Activated CD4-positive, alpha-beta memory T cell treated with anti-CD3 and anti-CD28 coated beads for 36 hours (primary cell): ENCODE data around the gene GTF3C4. TPM values are rescaled to one million over a fixed set of nuclear protein-coding genes. Genes with fewer than 3 reads are reported as not detected.

Experiments used
- CTCF ChIA-PET: fragments of 350-600 bp; sonication (Branson Sonifier 250); formaldehyde crosslinking; loops from one replicate; lab custom pipeline; 2021; ENCODE audit warnings: antibody characterized with exemption, inconsistent platforms; lab: Charles Lee
- POLR2A ChIA-PET: fragments of 350-600 bp; sonication (Branson Sonifier 250); formaldehyde crosslinking; loops from one replicate; lab custom pipeline; 2021; ENCODE audit warnings: antibody characterized with exemption; lab: Charles Lee
- DNase-seq: peaks from one replicate; pipeline ENCODE4 v3.0.0-alpha.2; 2020
- H3K27ac Mint-ChIP-seq: one replicate; pipeline ENCODE4 v1.8.0; 2021; ENCODE audit warnings: mixed read lengths
- H3K27me3 Mint-ChIP-seq: one replicate; pipeline ENCODE4 v1.8.0; 2021; ENCODE audit warnings: mixed read lengths
- H3K36me3 Mint-ChIP-seq: one replicate; pipeline ENCODE4 v1.8.0; 2021; ENCODE audit warnings: mixed read lengths
- H3K4me1 Mint-ChIP-seq: one replicate; pipeline ENCODE4 v1.8.0; 2021; ENCODE audit warnings: low read depth, mixed read lengths
- H3K4me3 Mint-ChIP-seq: one replicate; pipeline ENCODE4 v1.8.0; 2021; ENCODE audit warnings: mild to moderate bottlenecking, mixed read lengths
- H3K9me3 Mint-ChIP-seq: one replicate; pipeline ENCODE4 v1.8.0; 2021; ENCODE audit warnings: mixed read lengths
- intact Hi-C: fragments of 100-400 bp; cut with micrococcal nuclease; formaldehyde crosslinking; loops from one replicate; pipeline ENCODE4 v1.15.1; 2023
- total RNA-seq, 2 experiments: library from RNA; stranded (reverse); gene quantifications; one replicate each; pipeline ENCODE4 v1.2.3, GENCODE V29; 2021

Gene GTF3C4
- total RNA-seq, 2 experiments from 2014 or later = 11.6 to 12.4 TPM

DNA sequence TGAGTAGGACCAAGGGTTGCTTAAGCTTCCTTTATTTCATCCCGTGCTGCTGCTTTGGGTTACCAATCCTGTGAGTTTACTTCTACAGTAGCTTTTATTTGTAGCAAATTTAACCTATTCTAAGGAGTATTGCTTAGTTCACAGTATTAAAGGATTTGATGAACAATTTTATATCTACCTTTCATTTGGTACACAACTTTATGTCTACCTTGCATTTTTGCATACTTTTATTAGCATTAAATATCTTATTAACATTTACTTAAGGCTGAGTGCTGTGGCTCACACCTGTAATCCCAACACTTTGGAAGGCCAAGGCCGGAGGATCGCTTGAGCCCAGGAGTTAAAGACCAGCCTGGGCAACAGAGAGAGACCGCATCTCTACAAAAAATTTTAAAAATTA, 4.2 kb downstream of the GTF3C4 start:
- no peak overlapping the region for H3K4me3 Mint-ChIP-seq
- ChIA-PET POLR2A (no interaction called here), CTCF (interaction anchor here (1.5 kb wide), 1 partner anchor 20 kb away, joined by 3 read pairs; no protein-coding TSS in a partner anchor)
- no peaks in the 10 kb centered on the region for H3K9me3 Mint-ChIP-seq
- H3K27me3 Mint-ChIP-seq = no peaks in the 10 kb centered on the region
- H3K4me1 Mint-ChIP-seq = peaks cover 46% of the 10 kb centered on the region
- DNase-seq = no peak
- no peak overlapping the region for H3K27ac Mint-ChIP-seq
- peaks cover 28% of the 10 kb centered on the region for H3K36me3 Mint-ChIP-seq
- intact Hi-C loops = loop anchor here (5.0 to 10.0 kb wide), 3 partner anchors 267 to 1550 kb away; partner anchors contain the start of genes NUP214, SETX and TTF1

DNA sequence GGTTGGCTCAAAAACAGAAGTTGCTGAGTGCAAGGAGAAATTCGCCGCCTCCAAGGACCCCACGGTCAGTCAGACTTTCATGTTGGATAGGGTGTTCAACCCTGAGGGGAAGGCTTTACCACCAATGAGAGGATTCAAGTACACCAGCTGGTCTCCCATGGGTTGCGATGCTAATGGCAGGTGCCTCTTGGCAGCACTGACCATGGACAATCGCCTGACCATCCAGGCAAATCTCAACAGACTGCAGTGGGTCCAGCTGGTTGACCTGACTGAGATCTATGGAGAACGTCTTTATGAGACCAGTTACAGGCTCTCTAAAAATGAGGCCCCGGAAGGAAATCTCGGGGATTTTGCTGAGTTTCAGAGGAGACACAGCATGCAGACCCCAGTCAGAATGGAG, 7.7 kb downstream of the GTF3C4 start:
- H3K27ac Mint-ChIP-seq = no peak overlapping the region
- no peaks in the 10 kb centered on the region for H3K9me3 Mint-ChIP-seq
- CTCF ChIA-PET = no interaction called here
- H3K4me3 Mint-ChIP-seq = no peak overlapping the region
- no peaks in the 10 kb centered on the region for H3K27me3 Mint-ChIP-seq
- DNase-seq = no peak
- intact Hi-C loops = loop anchor here (10.0 kb wide), 1 partner anchor 1553 kb away; the partner anchor contains the start of gene NUP214
- peaks cover 32% of the 10 kb centered on the region for H3K36me3 Mint-ChIP-seq
- POLR2A ChIA-PET = no interaction called here
- peaks cover 51% of the 10 kb centered on the region for H3K4me1 Mint-ChIP-seq

DNA sequence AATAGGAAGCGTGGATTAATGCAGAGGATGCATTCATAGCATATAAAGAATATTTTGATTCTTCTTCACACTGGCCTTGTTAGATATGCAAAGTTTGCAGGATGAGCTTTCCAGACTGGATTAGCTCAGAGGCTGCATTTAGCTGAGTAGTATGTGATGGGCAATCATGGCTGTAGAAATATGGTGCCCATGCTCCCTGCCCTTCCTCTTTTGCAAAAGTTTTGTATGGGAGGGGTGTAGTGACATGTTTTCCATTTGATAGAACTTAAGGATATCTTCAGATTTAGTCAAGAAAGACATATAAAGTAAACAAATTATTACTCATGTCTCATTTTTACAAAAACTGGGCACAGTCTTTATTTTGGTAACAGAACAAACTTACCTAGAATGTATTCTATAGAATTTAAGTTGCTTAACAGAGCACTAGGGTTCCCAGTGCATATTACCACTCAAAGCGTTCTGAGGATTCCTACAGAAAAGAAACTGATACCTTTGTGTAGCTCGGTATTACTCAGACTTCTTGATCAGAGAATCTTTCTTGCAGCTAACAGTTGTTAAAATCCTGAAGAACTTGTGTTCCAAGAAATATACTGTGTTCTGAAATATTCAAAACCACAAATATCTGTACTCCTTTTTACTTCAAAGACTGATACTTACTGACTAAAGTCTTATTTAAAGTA, 9.8 kb downstream of the GTF3C4 start:
- DNase-seq = no peak
- peak overlapping the region; percentile 57 for H3K27ac Mint-ChIP-seq
- H3K9me3 Mint-ChIP-seq = no peaks in the 10 kb centered on the region
- peaks cover 43% of the 10 kb centered on the region for H3K4me1 Mint-ChIP-seq
- peaks cover 42% of the 10 kb centered on the region for H3K36me3 Mint-ChIP-seq
- intact Hi-C loops = loop anchor here (1.0 to 10.0 kb wide), 2 partner anchors 8 to 1555 kb away; partner anchors contain the start of gene NUP214
- ChIA-PET POLR2A (interaction anchor here (1.1 to 1.9 kb wide), 2 partner anchors 8 to 39 kb away, joined by 3 to 11 read pairs; no protein-coding TSS in a partner anchor), CTCF (interaction anchor here (1.0 kb wide), 1 partner anchor 36 kb away, joined by 4 read pairs; no protein-coding TSS in a partner anchor)
- H3K4me3 Mint-ChIP-seq = no peak overlapping the region
- H3K27me3 Mint-ChIP-seq = no peaks in the 10 kb centered on the region

DNA sequence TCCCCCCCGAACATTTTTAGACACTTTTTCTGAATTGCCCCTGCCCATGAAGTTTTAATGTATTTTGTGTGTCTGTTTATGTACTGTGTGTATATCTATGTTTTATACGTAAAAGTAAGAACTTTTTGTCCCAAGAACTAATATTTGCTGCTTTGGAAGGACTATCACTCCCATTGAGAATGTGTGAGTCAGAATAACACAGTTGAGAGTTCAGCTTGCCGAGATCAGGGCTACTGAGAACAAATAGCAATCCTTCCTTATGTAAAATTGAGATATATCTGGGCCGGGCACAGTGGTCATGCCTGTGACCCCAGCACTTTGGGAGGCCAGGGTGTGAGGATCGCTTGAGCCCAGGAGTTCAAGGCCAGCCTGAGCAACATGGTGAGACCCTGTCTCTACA, 11.3 kb downstream of the GTF3C4 start:
- H3K36me3 Mint-ChIP-seq = peaks cover 49% of the 10 kb centered on the region

DNA sequence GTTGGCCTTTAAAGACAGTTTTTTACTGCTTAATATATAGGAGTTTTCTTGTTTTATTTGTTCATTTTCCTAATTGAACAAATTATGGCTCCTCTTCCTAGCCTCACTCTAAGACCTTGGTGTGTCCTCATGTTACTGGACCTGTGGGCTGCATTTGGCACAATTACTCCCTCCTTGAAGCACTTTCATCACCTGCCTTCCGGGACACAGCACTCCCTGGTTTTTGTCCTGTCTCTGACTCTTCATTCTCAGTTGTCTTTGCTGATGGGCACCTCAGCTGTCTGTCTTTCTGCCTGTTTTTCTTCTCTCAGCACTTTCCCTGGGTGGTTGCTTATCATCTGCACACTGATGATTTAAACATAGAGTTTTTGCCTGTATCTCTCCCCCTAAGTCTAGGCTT, 13.6 kb downstream of the GTF3C4 start:
- intact Hi-C loops = no loop called here
- Mint-ChIP-seq H3K4me1 (peaks cover 34% of the 10 kb centered on the region), H3K36me3 (peaks cover 53% of the 10 kb centered on the region), H3K27ac (no peak overlapping the region), H3K9me3 (no peaks in the 10 kb centered on the region), H3K4me3 (no peak overlapping the region), H3K27me3 (no peaks in the 10 kb centered on the region)
- ChIA-PET CTCF (no interaction called here), POLR2A (no interaction called here)
- no peak for DNase-seq

More for the DNA sequence above, 11.3 kb downstream of the GTF3C4 start:
- CTCF ChIA-PET = no interaction called here
- peaks cover 38% of the 10 kb centered on the region for H3K4me1 Mint-ChIP-seq
- POLR2A ChIA-PET = no interaction called here
- intact Hi-C loops = no loop called here
- no peak for DNase-seq
- no peak overlapping the region for H3K27ac Mint-ChIP-seq
- no peaks in the 10 kb centered on the region for H3K27me3 Mint-ChIP-seq
- H3K9me3 Mint-ChIP-seq = no peaks in the 10 kb centered on the region
- no peak overlapping the region for H3K4me3 Mint-ChIP-seq

DNA sequence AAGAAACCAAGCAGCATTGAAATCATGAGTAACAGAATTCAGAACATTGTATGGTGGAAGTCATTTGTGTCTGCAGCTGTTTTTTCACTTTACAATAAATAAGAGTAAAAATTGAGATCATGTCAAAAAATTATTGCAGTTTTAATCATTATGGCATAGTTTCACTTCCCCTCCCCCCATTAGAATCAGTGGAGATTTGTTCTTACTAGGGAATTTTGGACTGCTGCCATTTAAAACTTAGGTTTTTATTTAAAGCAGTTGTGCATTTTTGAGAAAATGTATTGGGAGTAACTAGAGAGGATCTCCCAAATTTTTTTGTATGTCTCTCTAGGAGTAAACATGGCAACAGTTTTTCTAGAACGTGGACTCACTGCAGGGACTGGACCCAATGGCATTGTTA, 20.4 kb downstream of the GTF3C4 start:
- Mint-ChIP-seq H3K36me3 (peaks cover 47% of the 10 kb centered on the region), H3K4me3 (no peak overlapping the region), H3K27me3 (no peaks in the 10 kb centered on the region), H3K9me3 (peaks cover 7% of the 10 kb centered on the region), H3K4me1 (no peaks in the 10 kb centered on the region), H3K27ac (no peak overlapping the region)
- ChIA-PET CTCF (no interaction called here), POLR2A (no interaction called here)
- intact Hi-C loops = no loop called here
- DNase-seq = no peak

DNA sequence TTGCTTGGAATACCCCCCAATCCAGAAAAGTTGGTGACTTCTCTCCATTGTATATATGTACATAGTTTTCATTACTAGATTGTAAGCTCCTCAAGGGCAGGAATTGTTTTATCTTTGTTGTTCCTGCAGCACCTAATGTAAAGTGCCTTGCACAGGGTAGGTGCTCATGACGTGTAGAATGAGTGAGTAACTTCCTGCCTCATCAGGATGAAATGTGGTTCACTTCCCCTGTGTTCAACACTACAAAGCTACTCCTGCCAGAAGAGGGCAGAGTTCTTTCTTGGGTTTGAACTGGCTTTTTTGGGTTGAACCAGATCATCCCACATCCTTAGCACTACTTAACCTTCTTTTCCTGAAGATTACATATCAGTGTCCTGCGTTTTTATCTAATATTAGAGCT, 23.9 kb downstream of the GTF3C4 start:
- no peak overlapping the region for H3K27ac Mint-ChIP-seq

DNA sequence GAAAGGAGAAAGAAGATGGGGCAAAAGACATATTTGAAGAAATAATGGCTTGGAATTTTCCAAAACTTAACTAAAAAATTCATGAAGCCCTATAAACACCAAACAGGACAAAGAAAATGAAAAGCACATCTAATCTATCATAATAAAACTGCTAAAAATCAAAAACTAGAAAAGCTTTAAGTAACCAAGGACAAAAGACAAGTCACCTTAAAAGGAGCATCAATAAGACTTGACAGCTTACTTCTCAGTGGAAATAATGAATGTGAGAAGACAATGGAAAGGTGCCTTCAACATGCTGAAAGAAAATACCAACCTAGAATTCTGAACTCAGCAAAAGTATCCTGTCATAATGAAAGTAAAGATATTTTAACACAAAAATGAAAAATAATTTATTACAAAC, 27.0 kb downstream of the GTF3C4 start:
- intact Hi-C loops = no loop called here
- POLR2A ChIA-PET = interaction anchor here (1.4 kb wide), 1 partner anchor 9 kb away, joined by 3 read pairs; no protein-coding TSS in a partner anchor
- CTCF ChIA-PET = no interaction called here
- Mint-ChIP-seq H3K27ac (no peak overlapping the region), H3K36me3 (peaks cover 13% of the 10 kb centered on the region), H3K27me3 (peaks cover 2% of the 10 kb centered on the region), H3K4me1 (no peaks in the 10 kb centered on the region), H3K4me3 (no peak overlapping the region), H3K9me3 (peaks cover 39% of the 10 kb centered on the region)
- DNase-seq = no peak

More for the DNA sequence above, 23.9 kb downstream of the GTF3C4 start:
- H3K4me3 Mint-ChIP-seq = no peak overlapping the region
- intact Hi-C loops = no loop called here
- no peak for DNase-seq
- peaks cover 38% of the 10 kb centered on the region for H3K9me3 Mint-ChIP-seq
- ChIA-PET POLR2A (no interaction called here), CTCF (interaction anchor here (0.6 to 3.2 kb wide), 6 partner anchors 8 to 208 kb away, joined by 3 to 11 read pairs (median 4); no protein-coding TSS in a partner anchor)
- peaks cover 34% of the 10 kb centered on the region for H3K36me3 Mint-ChIP-seq
- H3K27me3 Mint-ChIP-seq = no peaks in the 10 kb centered on the region
- H3K4me1 Mint-ChIP-seq = no peaks in the 10 kb centered on the region

DNA sequence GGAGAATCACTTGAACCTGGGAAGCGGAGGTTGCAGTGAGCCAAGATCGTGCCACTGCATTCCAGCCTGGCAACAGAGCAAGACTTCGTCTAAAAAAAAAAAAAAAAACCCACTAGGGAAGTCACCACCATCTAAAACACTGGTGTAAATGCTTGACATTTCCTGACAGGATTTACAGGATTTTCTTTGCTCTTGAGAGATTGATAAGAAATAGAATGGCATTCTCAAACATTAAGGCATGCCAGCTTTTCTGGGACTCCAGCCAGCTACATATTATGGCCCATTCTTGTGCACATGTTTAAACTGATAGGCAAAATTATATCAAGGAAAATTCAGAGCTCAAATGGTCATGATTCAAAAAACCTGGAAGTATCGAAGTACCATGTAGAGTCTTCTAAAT, 28.7 kb downstream of the GTF3C4 start:
- intact Hi-C loops = no loop called here
- DNase-seq = no peak
- peaks cover 36% of the 10 kb centered on the region for H3K9me3 Mint-ChIP-seq
- no peaks in the 10 kb centered on the region for H3K4me1 Mint-ChIP-seq
- no peak overlapping the region for H3K27ac Mint-ChIP-seq
- peaks cover 9% of the 10 kb centered on the region for H3K36me3 Mint-ChIP-seq
- CTCF ChIA-PET = interaction anchor here (0.8 kb wide), 1 partner anchor 788 kb away, joined by 3 read pairs; no protein-coding TSS in a partner anchor
- peaks cover 5% of the 10 kb centered on the region for H3K27me3 Mint-ChIP-seq
- H3K4me3 Mint-ChIP-seq = no peak overlapping the region
- POLR2A ChIA-PET = no interaction called here

DNA sequence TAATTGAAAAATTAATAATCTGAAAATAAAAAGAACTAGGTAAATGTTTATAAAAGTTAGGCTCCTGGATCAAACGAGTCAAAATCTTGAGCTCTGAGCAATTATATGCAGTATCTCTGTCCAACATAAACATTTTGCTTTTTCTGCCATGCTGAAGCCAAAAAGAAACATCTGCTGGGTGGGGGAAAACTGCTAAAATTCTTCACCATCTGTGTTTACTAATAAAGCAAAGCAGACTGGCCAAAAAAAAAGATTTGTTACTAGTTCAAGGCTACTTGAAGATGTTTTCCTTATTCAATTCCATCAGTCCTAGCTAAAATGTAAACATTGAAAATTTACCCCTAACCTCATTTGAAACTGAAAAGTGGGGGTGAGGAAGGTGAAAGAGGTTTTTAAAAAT, 29.7 kb downstream of the GTF3C4 start:
- no peaks in the 10 kb centered on the region for H3K4me1 Mint-ChIP-seq
- no peak overlapping the region for H3K27ac Mint-ChIP-seq
- H3K27me3 Mint-ChIP-seq = peaks cover 5% of the 10 kb centered on the region
- peaks cover 33% of the 10 kb centered on the region for H3K9me3 Mint-ChIP-seq
- no peak overlapping the region for H3K4me3 Mint-ChIP-seq
- intact Hi-C loops = no loop called here
- peaks cover 7% of the 10 kb centered on the region for H3K36me3 Mint-ChIP-seq
- DNase-seq = no peak
- CTCF ChIA-PET = no interaction called here
- POLR2A ChIA-PET = no interaction called here

DNA sequence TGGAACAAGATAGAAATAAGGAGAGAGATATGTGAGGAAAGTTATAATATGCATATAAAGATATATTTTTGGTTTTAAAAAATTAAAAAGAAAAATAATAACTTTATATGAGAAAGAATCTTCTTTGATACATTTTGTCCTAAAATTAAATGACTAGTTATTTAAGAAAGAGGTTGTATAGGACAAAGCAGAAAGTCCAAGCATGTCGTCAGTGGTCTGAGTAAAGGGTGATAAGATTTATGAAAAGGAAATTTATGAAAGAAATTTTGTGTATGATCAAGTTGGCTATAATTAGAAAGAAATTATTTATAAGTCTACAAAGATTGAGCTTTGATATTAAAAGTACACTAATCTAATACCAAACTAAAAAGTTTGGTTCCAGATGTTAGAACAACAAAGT, 32.0 kb downstream of the GTF3C4 start:
- ChIA-PET POLR2A (no interaction called here), CTCF (interaction anchor here (1.2 kb wide), 1 partner anchor 8 kb away, joined by 5 read pairs; no protein-coding TSS in a partner anchor)
- peaks cover 17% of the 10 kb centered on the region for H3K9me3 Mint-ChIP-seq
- H3K4me1 Mint-ChIP-seq = no peaks in the 10 kb centered on the region
- DNase-seq = no peak
- H3K4me3 Mint-ChIP-seq = no peak overlapping the region
- H3K27ac Mint-ChIP-seq = no peak overlapping the region
- peaks cover 6% of the 10 kb centered on the region for H3K36me3 Mint-ChIP-seq
- intact Hi-C loops = no loop called here
- H3K27me3 Mint-ChIP-seq = peaks cover 15% of the 10 kb centered on the region

DNA sequence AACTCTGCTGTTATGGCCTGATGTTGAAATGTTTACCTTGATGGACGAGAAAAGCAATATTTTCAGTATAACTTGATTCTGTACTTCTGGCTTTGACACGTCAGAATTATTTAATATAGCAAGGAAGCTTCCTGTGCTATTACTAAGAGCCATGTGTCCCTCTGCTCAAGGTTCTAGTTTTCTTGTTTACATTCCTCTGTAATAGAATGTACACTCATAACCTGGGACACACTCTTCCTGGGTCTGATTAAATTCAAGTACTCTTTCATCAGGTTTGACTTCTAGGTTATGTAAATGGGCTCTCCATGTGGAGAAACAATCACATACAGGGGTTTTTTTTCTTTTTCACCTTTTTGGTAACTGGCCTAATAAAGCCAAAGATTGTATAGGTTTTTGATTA, 33.1 kb downstream of the GTF3C4 start:
- H3K36me3 Mint-ChIP-seq = peaks cover 2% of the 10 kb centered on the region
- intact Hi-C loops = no loop called here
- H3K4me1 Mint-ChIP-seq = no peaks in the 10 kb centered on the region
- CTCF ChIA-PET = no interaction called here
- no peak overlapping the region for H3K4me3 Mint-ChIP-seq
- POLR2A ChIA-PET = no interaction called here
- H3K27me3 Mint-ChIP-seq = peaks cover 16% of the 10 kb centered on the region
- H3K27ac Mint-ChIP-seq = no peak overlapping the region
- peaks cover 6% of the 10 kb centered on the region for H3K9me3 Mint-ChIP-seq
- no peak for DNase-seq
